ENCODE measurements around the gene PARP8. TPM values are rescaled to one million over a fixed set of nuclear protein-coding genes. Genes with fewer than 3 reads are reported as not detected.

Gene PARP8
- total and polyA plus RNA-seq, 2 of the 4 experiments (the other 2 are of a cell fraction) = 6.9 to 8.2 TPM

DNA sequence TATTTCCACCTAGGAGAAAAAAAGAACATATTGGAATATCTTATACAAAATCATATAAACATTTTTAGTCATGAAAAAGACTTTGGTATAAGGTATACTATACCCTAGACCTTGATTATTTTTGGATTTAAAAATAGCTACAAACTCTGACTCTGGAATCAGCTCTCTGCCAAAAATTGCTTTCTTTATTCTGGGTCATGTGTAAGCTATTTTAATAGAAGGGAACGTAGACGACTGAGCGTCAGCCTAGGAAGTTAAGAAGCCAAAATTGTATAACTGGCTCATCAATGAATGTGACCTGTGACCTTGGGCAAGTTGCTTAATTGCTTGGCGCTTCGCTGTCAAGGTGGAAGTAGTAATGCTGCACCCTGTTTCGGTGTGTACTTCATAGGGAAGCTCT is 157.1 kb downstream of the PARP8 start:
- H2AK9ac ChIP-seq (replicated peaks; ENCODE audit: low read depth, low read length, poor library complexity) = no peak overlapping the region

More for the DNA sequence above, 157.1 kb downstream of the PARP8 start:
- Histone ChIP-seq H3K36me3 (ENCODE audit: control insufficient read depth, insufficient read depth, low read length) (0 out of 2 replicates have a peak, but pooled peaks cover 1% of the 10 kb centered on the region), H3K23ac (ENCODE audit: low read depth, low read length) (no peak overlapping the region), H3K9ac (ENCODE audit: low read depth, low read length) (no peak overlapping the region), H4K91ac (ENCODE audit: insufficient read depth, low read depth, low read length) (no peak overlapping the region), H2BK5ac (ENCODE audit: low read depth, low read length, poor library complexity, severe bottlenecking) (no peak overlapping the region), H2AFZ (replicated peaks; ENCODE audit: low read length, poor library complexity) (no peak overlapping the region), H3K4me1 (ENCODE audit: control insufficient read depth, insufficient read depth, low read length) (no peaks in the 10 kb centered on the region), H3K79me1 (ENCODE audit: low read depth in 1 of 2, low read length in 2 of 2) (no peaks in the 10 kb centered on the region), H4K5ac (ENCODE audit: low read depth, low read length) (no peak overlapping the region), H3K9me3 (ENCODE audit: control insufficient read depth, insufficient read depth, low read length) (no peaks in the 10 kb centered on the region), H2AK5ac (ENCODE audit: low read depth, low read length) (no peak overlapping the region), H3K56ac (ENCODE audit: extremely low read depth, insufficient read depth, low read length) (no peak overlapping the region), H3K9me1 (ENCODE audit: insufficient read depth, low read length) (no peaks in the 10 kb centered on the region), H3K4ac (ENCODE audit: low read depth, low read length) (no peak overlapping the region), H2BK20ac (ENCODE audit: low read depth, low read length) (no peak overlapping the region), H3K27me3 (ENCODE audit: control insufficient read depth, insufficient read depth, low read length) (no peaks in the 10 kb centered on the region), H2BK15ac (ENCODE audit: low read depth, low read length) (no peak overlapping the region), H4K20me1 (ENCODE audit: insufficient read depth, low read length) (no peaks in the 10 kb centered on the region), H3K27ac (ENCODE audit: insufficient read depth, low read length) (no peak overlapping the region), H3K14ac (replicated peaks; ENCODE audit: low read depth, low read length) (no peak overlapping the region), H2BK120ac (ENCODE audit: low read depth, low read length) (no peak overlapping the region), H4K8ac (ENCODE audit: low read depth in 2 of 2, low read length in 2 of 2) (no peak overlapping the region), H3K4me2 (ENCODE audit: low read depth, low read length) (no peak overlapping the region), H3K4me3 (ENCODE audit: insufficient read depth, low read depth, low read length) (no peak overlapping the region), H3K18ac (ENCODE audit: low read depth, low read length) (no peak overlapping the region)
- CTCF ChIA-PET = no interaction called here
- POLR2A ChIA-PET (ENCODE audit: unreplicated experiment) = no interaction called here
- TF ChIP-seq, protein P1, sequence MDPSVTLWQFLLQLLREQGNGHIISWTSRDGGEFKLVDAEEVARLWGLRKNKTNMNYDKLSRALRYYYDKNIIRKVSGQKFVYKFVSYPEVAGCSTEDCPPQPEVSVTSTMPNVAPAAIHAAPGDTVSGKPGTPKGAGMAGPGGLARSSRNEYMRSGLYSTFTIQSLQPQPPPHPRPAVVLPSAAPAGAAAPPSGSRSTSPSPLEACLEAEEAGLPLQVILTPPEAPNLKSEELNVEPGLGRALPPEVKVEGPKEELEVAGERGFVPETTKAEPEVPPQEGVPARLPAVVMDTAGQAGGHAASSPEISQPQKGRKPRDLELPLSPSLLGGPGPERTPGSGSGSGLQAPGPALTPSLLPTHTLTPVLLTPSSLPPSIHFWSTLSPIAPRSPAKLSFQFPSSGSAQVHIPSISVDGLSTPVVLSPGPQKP (IDR thresholded peaks at IDR 0.05; ENCODE audit: borderline replicate concordance, low read depth, low read length) = no peak
- no peak for TF ChIP-seq MAZ (IDR thresholded peaks at IDR 0.05; ENCODE audit: borderline replicate concordance, low read depth, low read length)
- TF ChIP-seq RAD21 (IDR thresholded peaks at IDR 0.05; ENCODE audit: low read length) = no peak
- TF ChIP-seq MXI1 (IDR thresholded peaks at IDR 0.05; ENCODE audit: borderline replicate concordance, low read depth, low read length) = no peak
- TF ChIP-seq RCOR1 (IDR thresholded peaks at IDR 0.05; ENCODE audit: insufficient replicate concordance, low read length) = no peak
- no peak for TF ChIP-seq CEBPB (IDR thresholded peaks at IDR 0.05; ENCODE audit: low read depth, low read length)
- TF ChIP-seq SMC3 (IDR thresholded peaks at IDR 0.05; ENCODE audit: low read depth, low read length) = no peak
- TF ChIP-seq POLR2A (IDR thresholded peaks at IDR 0.05; ENCODE audit: low read depth, low read length) = no peak
- TF ChIP-seq, protein P2, sequence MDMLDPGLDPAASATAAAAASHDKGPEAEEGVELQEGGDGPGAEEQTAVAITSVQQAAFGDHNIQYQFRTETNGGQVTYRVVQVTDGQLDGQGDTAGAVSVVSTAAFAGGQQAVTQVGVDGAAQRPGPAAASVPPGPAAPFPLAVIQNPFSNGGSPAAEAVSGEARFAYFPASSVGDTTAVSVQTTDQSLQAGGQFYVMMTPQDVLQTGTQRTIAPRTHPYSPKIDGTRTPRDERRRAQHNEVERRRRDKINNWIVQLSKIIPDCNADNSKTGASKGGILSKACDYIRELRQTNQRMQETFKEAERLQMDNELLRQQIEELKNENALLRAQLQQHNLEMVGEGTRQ (IDR thresholded peaks at IDR 0.05; ENCODE audit: low read depth, low read length) = no peak
- no peak for TF ChIP-seq CHD1 (IDR thresholded peaks at IDR 0.05; ENCODE audit: low read depth, low read length)
- TF ChIP-seq RFX5 (IDR thresholded peaks at IDR 0.05; ENCODE audit: low read depth, low read length) = no peak
- TF ChIP-seq NFE2L2 (IDR thresholded peaks at IDR 0.05; ENCODE audit: low read depth, low read length) = no peak
- no peak for TF ChIP-seq MAFK (IDR thresholded peaks at IDR 0.05; ENCODE audit: low read depth, low read length)
- ATAC-seq (ENCODE audit: low read depth) = no peak
- no peak for DNase-seq
- intact Hi-C loops (cut with micrococcal nuclease) (no loop called here), dilution Hi-C loops (cut with HindIII; ENCODE audit: low sequenced_read_pairs, unreplicated experiment) (no loop called here), in situ Hi-C loops (cut with MboI; ENCODE audit: low sequenced_read_pairs) (no loop called here)
- 65% methylated on average over 3 of the region's 6 CpGs; no CpG with 5 or more reads in 1 of the 2 experiments for WGBS, 2 experiments (ENCODE audit: extremely low coverage in 2 of 2, insufficient read length in 1 of 2)
- no TSS peak for BruUV-seq (replicated peaks)

Data from IMR-90 (cell line).